ENCODE results near the gene TULP4. TPM values are rescaled to one million over a fixed set of nuclear protein-coding genes. Genes with fewer than 3 reads are reported as not detected.

TULP4 gene
- total RNA-seq, 4 donors from 2014 or later, result 129 to 170 (median 156) TPM

DNA sequence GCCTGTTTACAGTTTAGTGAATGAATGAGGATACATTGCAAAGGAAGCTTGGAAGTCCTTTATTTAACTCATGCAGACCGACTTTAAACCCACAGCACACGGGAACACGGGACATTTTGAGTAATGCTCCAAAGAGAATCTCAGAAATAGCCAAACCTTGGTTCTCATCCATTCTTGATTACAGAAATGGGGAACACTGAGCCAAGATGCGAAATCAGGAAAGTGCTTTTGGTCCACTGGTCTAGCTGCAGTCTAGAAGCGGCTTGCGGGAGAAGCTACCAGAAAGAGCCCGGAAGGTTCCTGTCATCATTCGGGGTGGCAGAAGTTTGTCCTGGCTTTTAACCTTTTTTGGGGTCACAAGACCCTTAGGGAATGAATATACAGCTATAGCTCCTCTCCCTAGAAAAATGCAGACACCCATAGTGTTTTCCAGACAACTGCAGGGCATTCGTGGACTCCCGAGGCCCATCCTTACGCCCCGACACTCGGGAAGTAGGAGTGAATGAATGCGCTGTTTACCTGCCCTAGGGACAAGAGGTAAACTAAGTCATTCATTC is 247.2 kb downstream of the TULP4 start:
- no peak for DNase-seq (ENCODE audit: extremely low spot score)
- H3K36me3 ChIP-seq, result no peaks in the 10 kb centered on the region
- no peaks in the 10 kb centered on the region for H3K9me3 ChIP-seq
- H3K27ac ChIP-seq (replicated peaks in 1 of 4), result peak overlapping the region; percentile 86 to 98 (median 96)
- peaks cover 15 to 35% (median 23%) of the 10 kb centered on the region in 4 donors for H3K4me1 ChIP-seq
- H3K4me3 ChIP-seq, result peak overlapping the region; percentile 80 to 100 (median 98)
- H3K27me3 ChIP-seq, result peaks cover 0 to 5% (median 0%) of the 10 kb centered on the region in 4 donors
- intact Hi-C loops (cut with DNase I), result loop anchor here (5.0 kb wide), 1 partner anchor 327 kb away; no protein-coding TSS in a partner anchor
- 78% methylated on average over 8 of the region's 14 CpGs for WGBS
- TF ChIP-seq POLR2AphosphoS5 (IDR thresholded peaks at IDR 0.05) (no peak), EP300 (IDR thresholded peaks at IDR 0.05) (no peak), POLR2A (IDR thresholded peaks at IDR 0.05; ENCODE audit: low read depth) (no peak)
- TF ChIP-seq, protein P1, sequence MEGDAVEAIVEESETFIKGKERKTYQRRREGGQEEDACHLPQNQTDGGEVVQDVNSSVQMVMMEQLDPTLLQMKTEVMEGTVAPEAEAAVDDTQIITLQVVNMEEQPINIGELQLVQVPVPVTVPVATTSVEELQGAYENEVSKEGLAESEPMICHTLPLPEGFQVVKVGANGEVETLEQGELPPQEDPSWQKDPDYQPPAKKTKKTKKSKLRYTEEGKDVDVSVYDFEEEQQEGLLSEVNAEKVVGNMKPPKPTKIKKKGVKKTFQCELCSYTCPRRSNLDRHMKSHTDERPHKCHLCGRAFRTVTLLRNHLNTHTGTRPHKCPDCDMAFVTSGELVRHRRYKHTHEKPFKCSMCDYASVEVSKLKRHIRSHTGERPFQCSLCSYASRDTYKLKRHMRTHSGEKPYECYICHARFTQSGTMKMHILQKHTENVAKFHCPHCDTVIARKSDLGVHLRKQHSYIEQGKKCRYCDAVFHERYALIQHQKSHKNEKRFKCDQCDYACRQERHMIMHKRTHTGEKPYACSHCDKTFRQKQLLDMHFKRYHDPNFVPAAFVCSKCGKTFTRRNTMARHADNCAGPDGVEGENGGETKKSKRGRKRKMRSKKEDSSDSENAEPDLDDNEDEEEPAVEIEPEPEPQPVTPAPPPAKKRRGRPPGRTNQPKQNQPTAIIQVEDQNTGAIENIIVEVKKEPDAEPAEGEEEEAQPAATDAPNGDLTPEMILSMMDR (IDR thresholded peaks at IDR 0.05), result no peak

DNA sequence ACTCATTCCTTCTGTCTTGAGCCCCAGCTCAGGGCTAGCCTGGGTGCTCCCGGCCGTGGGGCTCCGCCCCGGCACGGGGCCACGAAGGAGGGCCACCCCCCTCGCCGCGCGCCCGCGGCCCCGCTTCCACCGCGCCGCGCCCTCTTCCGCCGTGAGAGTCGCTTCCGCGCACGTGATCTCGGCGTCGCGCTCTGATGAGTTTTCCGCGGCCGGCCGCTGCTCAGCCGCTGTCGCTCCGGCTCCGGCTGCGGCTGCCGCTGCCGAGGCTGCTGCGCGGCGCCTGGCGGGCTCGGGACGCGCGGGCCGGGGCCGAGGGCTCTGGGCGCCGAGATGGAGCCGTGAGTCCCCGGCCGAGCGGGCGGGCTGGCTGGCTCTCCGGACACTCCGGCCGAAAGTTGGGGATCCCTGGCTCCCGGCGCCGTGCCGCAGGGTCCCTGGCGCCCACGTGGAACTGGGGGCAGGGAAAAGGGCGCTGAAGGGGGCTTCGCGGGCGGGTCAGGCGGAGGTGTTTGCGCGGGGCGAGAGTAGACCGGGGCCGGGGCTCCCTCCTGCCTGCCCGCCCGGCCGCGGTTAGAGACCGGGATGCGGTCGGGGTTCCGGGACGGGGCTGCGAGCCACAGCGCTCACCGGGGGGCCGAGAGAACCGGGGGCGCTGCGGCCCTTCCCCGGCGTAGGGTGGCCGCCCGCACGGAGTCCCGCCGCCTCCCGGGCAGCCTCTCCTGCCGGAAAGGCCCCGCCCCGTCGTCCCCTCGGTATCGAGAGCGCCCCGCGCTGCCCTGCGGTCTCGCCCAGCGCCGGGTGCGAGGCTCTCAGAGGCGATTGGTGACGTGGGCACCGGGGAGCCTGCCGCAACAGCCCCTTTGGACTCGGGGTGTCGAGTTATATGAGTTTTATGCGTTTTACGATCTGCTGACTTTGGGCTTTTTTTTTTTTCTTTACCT is 247.9 kb downstream of the TULP4 start, which contains the start of gene TMEM181:
TMEM181 (plus strand) TSS at position 197 of the 941 bp plus-strand sequence; CDS start at position 331, 134 bp downstream.
- 0% methylated on average over 19 of the region's 120 CpGs for WGBS
- Histone ChIP-seq H3K4me1 (peaks cover 15 to 35% (median 23%) of the 10 kb centered on the region in 4 donors), H3K36me3 (no peaks in the 10 kb centered on the region), H3K27ac (replicated peaks in 1 of 4) (peak within 1 kb of the TSS; percentile 86 to 98 (median 96)), H3K9me3 (no peaks in the 10 kb centered on the region), H3K27me3 (peaks cover 0 to 5% (median 0%) of the 10 kb centered on the region in 4 donors), H3K4me3 (peak within 1 kb of the TSS; percentile 80 to 100 (median 98))
- intact Hi-C loops (cut with DNase I), result loop anchor here (5.0 kb wide), 1 partner anchor 328 kb away; no protein-coding TSS in a partner anchor
- TF ChIP-seq, protein P1 (IDR thresholded peaks at IDR 0.05), result no peak
- TF ChIP-seq POLR2AphosphoS5 (IDR thresholded peaks at IDR 0.05) (peak; percentile 80 to 87), POLR2A (IDR thresholded peaks at IDR 0.05; ENCODE audit: low read depth) (peak; percentile 24)
- peak; percentile 96 for DNase-seq (ENCODE audit: extremely low spot score)

DNA sequence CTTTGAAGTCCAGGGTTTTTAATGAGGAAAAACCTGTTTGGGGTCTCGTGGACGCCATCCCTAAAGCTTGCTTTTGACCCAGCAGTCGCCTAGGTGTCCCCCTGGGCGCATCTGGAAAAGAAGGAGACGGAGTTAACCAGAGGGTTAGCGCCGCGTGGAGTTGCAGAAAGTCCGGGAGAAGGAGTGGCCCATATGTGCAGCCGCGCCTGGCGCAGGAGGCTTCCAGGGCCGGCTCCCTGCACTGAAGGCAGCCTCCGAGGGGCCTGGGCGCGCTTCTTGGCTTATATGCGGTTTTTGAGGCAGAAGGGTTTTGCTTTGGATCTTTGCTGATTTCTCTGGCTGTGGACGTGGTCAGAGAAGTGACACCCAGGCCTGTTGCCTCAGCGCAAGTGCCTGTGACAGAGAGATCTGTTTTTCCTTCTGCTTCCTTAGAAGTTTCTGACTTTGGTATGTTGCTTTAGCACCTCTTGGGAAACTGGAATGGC is 248.6 kb downstream of the TULP4 start:
- TF ChIP-seq EP300 (IDR thresholded peaks at IDR 0.05) (no peak), POLR2A (IDR thresholded peaks at IDR 0.05; ENCODE audit: low read depth) (no peak), POLR2AphosphoS5 (IDR thresholded peaks at IDR 0.05) (no peak)
- TF ChIP-seq, protein P1 (IDR thresholded peaks at IDR 0.05), result no peak
- intact Hi-C loops (cut with DNase I), result no loop called here
- Histone ChIP-seq H3K27me3 (peaks cover 0 to 5% (median 0%) of the 10 kb centered on the region in 4 donors), H3K9me3 (no peaks in the 10 kb centered on the region), H3K4me3 (peak overlapping the region; percentile 80 to 100 (median 98)), H3K36me3 (no peaks in the 10 kb centered on the region), H3K27ac (replicated peaks in 1 of 4) (peak overlapping the region; percentile 86 to 98 (median 96)), H3K4me1 (peaks cover 15 to 35% (median 23%) of the 10 kb centered on the region in 4 donors)
- no peak for DNase-seq (ENCODE audit: extremely low spot score)
- 4% methylated on average over 14 of the region's 19 CpGs for WGBS

Small RNA genes within 50 kb of the gene (small RNA-seq; reads per million reads assigned to genes)
- 0 reads per million in 3 donors for gene RN7SL173P

Other genes starting within 250 kb of the TULP4 start
- 10 to 100 TPM; 18.4 to 27.1 (median 20.5) TPM for gene SERAC1, start 144.2 kb upstream of the TULP4 start, total RNA-seq
- gene GTF2H5, start 144.1 kb upstream of the TULP4 start, total RNA-seq, result 10 to 100 TPM in 3 of 4 donors, 1 to 10 TPM in 1; 7.8 to 12.3 (median 10.9) TPM
- 10 to 100 TPM; 21.6 to 31.6 (median 26.0) TPM for gene TMEM181, start 247.6 kb downstream of the TULP4 start, total RNA-seq